ENCODE results near the gene NRAP.

The NRAP gene

GRCh38 chr10:113555245-113555644 is 108.6 kb downstream of the NRAP start:
- no peaks in the 10 kb centered on the region for H3K9me3 ChIP-seq
- H3K27me3 ChIP-seq, result peaks cover 38% of the 10 kb centered on the region
- no peak for TF ChIP-seq CTCF (IDR thresholded peaks at IDR 0.05)
- no peaks in the 10 kb centered on the region for H3K36me3 ChIP-seq
- H3K4me3 ChIP-seq (ENCODE audit: low read depth in 1 of 2, low read length in 1 of 2), result no peak overlapping the region
- no peaks in the 10 kb centered on the region for H3K4me1 ChIP-seq (ENCODE audit: control insufficient read depth in 1 of 2, insufficient read depth in 1 of 2, low read depth in 1 of 2, low read length in 1 of 2)
- no peak overlapping the region for H3K27ac ChIP-seq

- no peak overlapping the region for H3K4me3 ChIP-seq (ENCODE audit: low read depth in 1 of 2, low read length in 1 of 2)
Observed at GRCh38 chr10:113554214-113554613, 109.6 kb downstream of the NRAP start.

GRCh38 chr10:113553149-113553548 is 110.7 kb downstream of the NRAP start:
- TF ChIP-seq CTCF (IDR thresholded peaks at IDR 0.05), result no peak
- Histone ChIP-seq H3K4me3 (ENCODE audit: low read depth in 1 of 2, low read length in 1 of 2) (no peak overlapping the region), H3K9me3 (no peaks in the 10 kb centered on the region), H3K27ac (no peak overlapping the region), H3K27me3 (peaks cover 29% of the 10 kb centered on the region), H3K36me3 (no peaks in the 10 kb centered on the region), H3K4me1 (ENCODE audit: control insufficient read depth in 1 of 2, insufficient read depth in 1 of 2, low read depth in 1 of 2, low read length in 1 of 2) (no peaks in the 10 kb centered on the region)

More at GRCh38 chr10:113554214-113554613, 109.6 kb downstream of the NRAP start:
- no peaks in the 10 kb centered on the region for H3K36me3 ChIP-seq
- no peaks in the 10 kb centered on the region for H3K9me3 ChIP-seq
- no peaks in the 10 kb centered on the region for H3K4me1 ChIP-seq (ENCODE audit: control insufficient read depth in 1 of 2, insufficient read depth in 1 of 2, low read depth in 1 of 2, low read length in 1 of 2)
- no peak for TF ChIP-seq CTCF (IDR thresholded peaks at IDR 0.05)
- no peak overlapping the region for H3K27ac ChIP-seq
- peaks cover 38% of the 10 kb centered on the region for H3K27me3 ChIP-seq

GRCh38 chr10:113552701-113553100 is 111.1 kb downstream of the NRAP start, which contains the start of gene HABP2:
Gene HABP2, plus strand, starts transcription at chr10:113553053. Its CDS starts 69 bp downstream, at chr10:113553122.
- Histone ChIP-seq H3K27me3 (peaks cover 24% of the 10 kb centered on the region), H3K27ac (no peak within 1 kb of the TSS), H3K36me3 (no peaks in the 10 kb centered on the region), H3K9me3 (no peaks in the 10 kb centered on the region), H3K4me3 (ENCODE audit: low read depth in 1 of 2, low read length in 1 of 2) (no peak within 1 kb of the TSS), H3K4me1 (ENCODE audit: control insufficient read depth in 1 of 2, insufficient read depth in 1 of 2, low read depth in 1 of 2, low read length in 1 of 2) (no peaks in the 10 kb centered on the region)
- no peak for TF ChIP-seq CTCF (IDR thresholded peaks at IDR 0.05)

- H3K27me3 ChIP-seq, result peaks cover 17% of the 10 kb centered on the region
- H3K4me3 ChIP-seq (ENCODE audit: low read depth in 1 of 2, low read length in 1 of 2), result no peak overlapping the region
- no peaks in the 10 kb centered on the region for H3K9me3 ChIP-seq
- H3K27ac ChIP-seq, result no peak overlapping the region
- H3K36me3 ChIP-seq, result no peaks in the 10 kb centered on the region
- no peak for TF ChIP-seq CTCF (IDR thresholded peaks at IDR 0.05)
- H3K4me1 ChIP-seq (ENCODE audit: control insufficient read depth in 1 of 2, insufficient read depth in 1 of 2, low read depth in 1 of 2, low read length in 1 of 2), result no peaks in the 10 kb centered on the region
Observed at GRCh38 chr10:113552014-113552413, 111.8 kb downstream of the NRAP start.

GRCh38 chr10:113550365-113550764 is 113.5 kb downstream of the NRAP start:
- Histone ChIP-seq H3K27ac (no peak overlapping the region), H3K4me1 (ENCODE audit: control insufficient read depth in 1 of 2, insufficient read depth in 1 of 2, low read depth in 1 of 2, low read length in 1 of 2) (no peaks in the 10 kb centered on the region), H3K4me3 (ENCODE audit: low read depth in 1 of 2, low read length in 1 of 2) (no peak overlapping the region), H3K36me3 (no peaks in the 10 kb centered on the region), H3K9me3 (no peaks in the 10 kb centered on the region), H3K27me3 (peaks cover 6% of the 10 kb centered on the region)
- no peak for TF ChIP-seq CTCF (IDR thresholded peaks at IDR 0.05)

All from neutrophil (primary cell).